Nucleus accumbens (tissue), 56 donors: ENCODE measurements around the gene CDC23.
A peak's percentile ranks its signal among the peaks of the same experiment; 100 is the strongest.
"Not testable (repeated sequence)": the region's sequence is repeated elsewhere in the genome, so short reads cannot be mapped to it uniquely, and the experiment has no call there.

Source experiments
- DNase-seq, 56 donors: peaks; one replicate each; lab custom pipeline; 2025; lab: John Stamatoyannopoulos, UW

CDC23 gene

DNA sequence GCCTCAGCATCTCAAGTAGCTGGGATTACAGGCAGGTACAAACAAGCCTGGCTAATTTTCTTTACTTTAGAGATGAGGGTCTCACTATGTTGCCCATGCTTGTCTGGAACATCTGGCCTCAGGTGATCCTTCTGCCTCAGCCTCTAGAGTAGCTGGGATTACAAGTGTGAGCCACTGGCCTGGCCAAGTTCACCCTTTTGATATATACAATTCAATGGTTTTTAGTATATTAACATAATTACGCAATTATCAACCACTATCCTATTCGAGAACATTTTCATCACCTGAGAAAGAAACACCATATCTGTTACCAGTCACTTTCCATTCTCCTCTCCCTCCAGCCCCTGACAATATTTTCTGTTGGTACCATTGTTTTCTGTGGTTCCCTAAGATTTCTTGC, 3.7 kb upstream of the CDC23 start:
- no peak for DNase-seq

- no peak for DNase-seq
Observed at GRCh38 chr5:138212828-138213160, 329 bp downstream of the CDC23 start.

DNA sequence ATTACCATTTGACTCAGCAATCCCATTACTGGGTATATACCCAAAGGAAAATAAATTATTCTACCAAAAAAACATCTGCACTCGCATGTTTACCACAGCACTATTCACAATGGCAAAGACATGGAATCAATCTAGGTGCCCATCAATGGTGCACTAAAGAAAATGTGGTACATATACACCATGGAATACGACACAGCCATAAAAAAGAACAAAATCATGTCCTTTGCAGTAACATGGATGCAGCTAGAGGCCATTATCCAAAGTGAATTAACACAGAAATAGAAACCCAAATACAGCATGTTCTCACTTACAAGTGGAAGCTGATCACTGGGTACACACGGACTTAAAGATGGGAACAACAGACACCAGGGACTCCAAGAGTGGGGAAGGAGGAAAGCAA, 2.1 kb downstream of the CDC23 start:
- DNase-seq: no peak

- not testable (repeated sequence) for DNase-seq
Observed at GRCh38 chr5:138193859-138194258, 19.3 kb downstream of the CDC23 start.

GRCh38 chr5:138192826-138193225, 20.3 kb downstream of the CDC23 start:
- DNase-seq: peak in 17 of 56 donors; percentile 1 to 59 (median 6)

DNA sequence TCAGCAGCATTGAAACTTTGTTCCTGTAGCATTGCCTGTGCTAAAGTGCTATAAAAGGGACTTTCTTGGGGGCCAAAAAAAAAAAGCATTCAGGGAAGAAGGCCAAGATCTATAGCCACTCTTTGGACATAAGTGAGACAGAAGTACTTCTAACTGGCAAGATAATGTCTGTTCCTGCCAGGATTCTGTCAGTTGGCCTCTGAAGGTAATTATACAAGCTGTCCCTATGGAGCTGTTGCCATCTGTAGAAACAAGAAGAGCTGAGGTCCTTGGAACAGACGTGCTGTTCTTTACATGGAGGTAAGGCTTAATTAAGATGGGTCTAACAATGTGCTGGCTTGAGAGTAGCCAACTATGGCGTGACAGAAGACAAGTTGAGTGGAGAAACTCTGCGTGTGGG, 24.5 kb downstream of the CDC23 start:
- DNase-seq: no peak

GRCh38 chr5:138186002-138186447, 27.1 kb downstream of the CDC23 start:
- DNase-seq: no peak

DNA sequence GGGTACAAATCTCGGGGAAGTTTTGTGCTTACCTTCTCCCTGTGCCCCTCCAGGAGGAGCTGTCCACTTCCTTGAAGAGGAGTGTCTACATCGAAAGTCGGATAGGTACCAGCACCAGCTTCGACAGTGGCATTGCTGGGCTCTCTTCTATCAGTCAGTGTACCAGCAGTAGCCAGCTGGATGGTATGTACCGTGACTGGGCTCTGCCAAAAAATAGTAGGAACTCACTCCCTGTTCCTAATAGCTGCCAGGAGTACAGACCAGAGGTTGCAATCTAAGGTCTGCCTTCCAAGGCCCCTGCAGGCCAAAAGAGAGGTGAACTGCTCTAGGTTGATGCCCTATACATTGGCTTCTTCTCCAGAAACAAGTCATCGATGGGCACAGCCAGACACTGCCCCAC, 30.3 kb downstream of the CDC23 start:
- DNase-seq: no peak

GRCh38 chr5:138180841-138181240, 32.3 kb downstream of the CDC23 start:
- DNase-seq: no peak

GRCh38 chr5:138180183-138180782, 32.8 kb downstream of the CDC23 start:
- no peak for DNase-seq

DNA sequence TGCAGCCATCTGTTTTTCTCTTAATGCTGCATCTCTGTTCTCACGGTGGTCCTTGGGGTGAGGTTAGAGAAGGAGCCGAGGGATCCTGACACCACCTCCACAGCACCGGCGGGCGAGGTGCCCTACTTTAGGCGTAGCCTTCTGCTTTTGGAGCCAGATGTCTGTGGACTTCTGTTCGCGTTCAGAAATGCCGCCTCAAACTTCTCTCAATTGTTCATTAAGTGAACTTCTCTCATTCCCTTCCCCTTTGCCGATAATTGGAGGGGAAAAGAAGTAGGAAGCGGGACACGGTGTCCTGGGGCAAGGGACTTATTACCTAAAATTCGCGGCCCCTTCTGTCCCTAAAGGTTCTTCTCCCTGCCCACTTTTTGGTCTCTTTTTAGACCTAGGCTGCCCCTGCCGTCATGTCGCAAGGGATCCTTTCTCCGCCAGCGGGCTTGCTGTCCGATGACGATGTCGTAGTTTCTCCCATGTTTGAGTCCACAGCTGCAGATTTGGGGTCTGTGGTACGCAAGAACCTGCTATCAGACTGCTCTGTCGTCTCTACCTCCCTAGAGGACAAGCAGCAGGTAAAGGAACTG, 33.8 kb downstream of the CDC23 start:
- no peak for DNase-seq

DNA sequence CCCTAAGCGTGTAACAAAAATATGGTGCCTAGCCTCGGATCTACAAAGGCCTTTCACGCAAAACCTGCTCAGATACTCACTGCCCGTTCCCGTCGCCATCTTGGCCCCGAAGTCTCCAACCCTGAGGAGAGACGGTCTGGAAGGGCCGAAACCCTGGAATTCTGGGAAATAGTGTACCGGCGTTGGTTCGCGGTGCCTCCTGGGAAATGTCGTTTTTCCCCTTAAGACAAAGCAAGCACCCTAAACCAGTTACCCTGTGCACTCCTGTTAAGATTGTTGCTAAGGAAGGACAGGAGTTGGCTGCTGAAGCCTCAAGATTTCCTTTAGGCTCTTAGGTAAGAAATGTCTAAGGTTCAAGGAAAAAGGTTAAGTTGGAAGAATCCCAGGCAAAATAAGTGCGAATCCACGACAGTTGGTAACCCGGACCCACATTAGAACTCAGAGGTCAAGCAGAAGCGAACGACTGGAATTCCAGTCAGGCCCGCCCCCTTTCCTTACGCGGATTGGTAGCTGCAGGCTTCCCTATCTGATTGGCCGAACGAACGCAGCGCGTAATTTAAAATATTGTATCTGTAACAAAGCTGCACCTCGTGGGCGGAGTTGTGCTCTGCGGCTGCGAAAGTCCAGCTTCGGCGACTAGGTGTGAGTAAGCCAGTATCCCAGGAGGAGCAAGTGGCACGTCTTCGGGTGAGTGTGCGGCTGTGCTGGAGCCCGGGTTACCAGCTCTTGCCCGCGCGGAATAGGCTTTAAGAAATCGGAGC, 34.4 kb downstream of the CDC23 start, which contains the start of the genes BRD8 and KIF20A:
TSS of gene BRD8 (minus strand) at position 115 of the 761 bp plus-strand sequence. CDS start at position 99, 16 bp downstream.
TSS of gene KIF20A (plus strand) at position 597 of the 761 bp plus-strand sequence. CDS start 569 bp downstream, outside the sequence.
- peak; percentile 56 to 98 (median 92) for DNase-seq

DNA sequence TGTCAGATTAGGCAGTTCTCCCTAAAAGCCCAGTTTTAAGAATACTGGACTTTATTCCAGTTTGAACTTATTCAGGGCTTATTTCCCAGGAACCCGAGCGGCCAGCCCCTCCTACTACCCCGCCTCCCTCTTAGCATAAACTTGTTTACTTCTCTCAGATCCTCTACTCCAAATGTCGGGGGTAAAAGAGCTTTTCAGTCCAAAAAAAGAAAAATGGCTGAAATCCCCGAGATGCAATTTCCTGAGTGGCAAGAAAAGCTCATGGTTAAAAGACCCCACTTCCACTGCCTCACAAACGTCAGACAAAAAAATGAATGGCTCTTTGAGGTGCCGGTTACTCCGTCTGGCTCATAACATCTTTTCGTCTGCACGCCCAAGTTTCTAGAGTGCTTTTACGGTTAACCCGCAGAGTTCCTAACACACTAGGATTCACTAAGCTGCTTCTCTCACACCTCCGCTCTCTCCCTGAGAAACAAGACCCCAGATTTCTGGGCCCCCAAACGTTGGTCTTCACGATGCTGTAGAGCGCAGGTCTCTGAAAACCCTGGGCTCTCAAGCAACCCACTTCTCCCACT, 35.1 kb downstream of the CDC23 start:
- DNase-seq: peak in 27 of 56 donors; percentile 3 to 46 (median 20)

- no peak for DNase-seq
Observed at GRCh38 chr5:138170299-138170698, 42.8 kb downstream of the CDC23 start.

- no peak for DNase-seq
Observed at GRCh38 chr5:138169124-138169523, 44.0 kb downstream of the CDC23 start.

GRCh38 chr5:138163721-138164120, 49.4 kb downstream of the CDC23 start:
- no peak for DNase-seq

DNA sequence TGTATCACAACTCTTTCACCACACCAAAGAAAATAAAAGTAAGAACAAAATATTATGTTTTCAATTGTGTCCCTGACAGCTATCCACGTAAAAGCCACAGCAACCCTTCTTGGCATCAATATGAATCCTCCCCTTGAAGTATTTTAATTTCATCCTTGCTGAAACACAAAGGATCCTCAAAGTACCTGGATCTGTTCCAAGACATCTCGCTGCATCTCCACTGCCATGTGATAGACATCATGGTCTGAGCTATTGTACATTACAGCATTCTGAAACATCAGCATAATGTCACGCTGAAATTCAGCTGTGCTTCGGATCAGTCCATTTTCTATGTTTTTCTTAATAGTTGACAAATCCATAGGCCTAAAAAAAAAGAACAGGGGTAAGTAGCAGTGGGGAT, 52.4 kb downstream of the CDC23 start:
- DNase-seq: no peak

DNA sequence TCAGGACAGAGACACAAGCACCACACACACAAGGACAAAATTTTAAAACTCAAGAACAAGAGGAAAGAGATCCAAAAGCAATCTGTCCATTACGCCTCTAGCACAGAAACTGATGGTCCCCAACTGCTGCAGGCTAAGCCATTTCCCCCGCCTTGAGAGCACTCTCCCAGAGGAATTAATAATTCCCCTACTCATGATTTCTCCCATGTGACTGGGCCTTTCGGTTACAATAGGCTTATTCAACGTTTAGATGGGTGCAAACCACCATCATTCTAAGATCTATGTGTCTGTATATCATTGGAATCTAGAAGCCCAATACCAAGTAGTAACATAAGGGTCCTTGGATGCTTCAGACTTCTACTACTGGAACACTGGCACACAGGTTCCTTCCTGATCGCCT, 53.5 kb downstream of the CDC23 start:
- peak in 5 of 56 donors; percentile 1 to 9 (median 2) for DNase-seq

- DNase-seq: no peak
Observed at GRCh38 chr5:138157626-138158025, 55.5 kb downstream of the CDC23 start.

DNA sequence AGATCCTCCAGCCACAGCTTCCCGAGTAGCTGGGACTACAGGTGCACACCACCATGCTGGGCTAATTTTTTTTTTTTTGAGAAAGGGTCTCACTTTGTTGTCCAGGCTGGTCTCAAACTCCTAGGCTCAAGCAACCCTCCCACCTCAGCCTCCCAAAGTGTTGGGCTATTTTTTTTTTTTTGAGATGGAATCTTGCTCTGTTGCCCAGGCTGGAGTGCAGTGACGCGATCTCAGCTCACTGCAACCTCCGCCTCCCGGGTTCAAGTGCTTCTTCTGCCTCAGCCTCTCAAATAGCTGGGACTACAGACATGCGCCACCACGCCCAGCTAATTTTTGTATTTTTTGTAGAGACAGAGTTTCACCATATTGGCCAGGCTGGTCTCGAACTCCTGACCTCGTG, 57.1 kb downstream of the CDC23 start:
- not testable (repeated sequence) for DNase-seq

GRCh38 chr5:138149530-138149929, 63.6 kb downstream of the CDC23 start:
- DNase-seq: no peak
